ENCODE measurements around the gene LFNG. TPM values are rescaled to one million over a fixed set of nuclear protein-coding genes. Genes with fewer than 3 reads are reported as not detected.

Gene LFNG
- total and polyA plus RNA-seq, 9 of the 15 experiments (the other 6 are each of a cell fraction or from before 2014, with no cell fraction given), result 0.03 to 0.89 (median 0.25) TPM; not detected in 1

DNA sequence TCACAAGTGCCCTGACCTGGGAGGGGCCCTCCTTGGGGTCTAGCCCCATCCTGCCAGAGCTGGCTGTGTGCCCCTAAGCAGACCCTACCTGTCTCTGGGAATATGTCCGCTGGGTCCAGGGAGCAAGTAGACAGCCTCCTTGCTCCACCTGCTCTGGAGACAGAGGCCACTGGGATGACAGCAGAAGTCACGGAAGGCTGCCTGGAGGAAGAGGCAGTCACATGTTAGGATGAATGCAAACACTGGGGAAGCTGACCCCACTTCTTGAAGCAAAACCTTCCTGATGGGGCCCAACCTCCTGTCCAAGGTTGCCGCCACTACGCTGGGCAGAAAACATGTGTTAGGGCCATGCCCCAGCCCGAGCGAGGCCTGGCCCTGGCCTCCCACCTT is 11.7 kb upstream of the LFNG start (continued):
- TF ChIP-seq, protein P1, sequence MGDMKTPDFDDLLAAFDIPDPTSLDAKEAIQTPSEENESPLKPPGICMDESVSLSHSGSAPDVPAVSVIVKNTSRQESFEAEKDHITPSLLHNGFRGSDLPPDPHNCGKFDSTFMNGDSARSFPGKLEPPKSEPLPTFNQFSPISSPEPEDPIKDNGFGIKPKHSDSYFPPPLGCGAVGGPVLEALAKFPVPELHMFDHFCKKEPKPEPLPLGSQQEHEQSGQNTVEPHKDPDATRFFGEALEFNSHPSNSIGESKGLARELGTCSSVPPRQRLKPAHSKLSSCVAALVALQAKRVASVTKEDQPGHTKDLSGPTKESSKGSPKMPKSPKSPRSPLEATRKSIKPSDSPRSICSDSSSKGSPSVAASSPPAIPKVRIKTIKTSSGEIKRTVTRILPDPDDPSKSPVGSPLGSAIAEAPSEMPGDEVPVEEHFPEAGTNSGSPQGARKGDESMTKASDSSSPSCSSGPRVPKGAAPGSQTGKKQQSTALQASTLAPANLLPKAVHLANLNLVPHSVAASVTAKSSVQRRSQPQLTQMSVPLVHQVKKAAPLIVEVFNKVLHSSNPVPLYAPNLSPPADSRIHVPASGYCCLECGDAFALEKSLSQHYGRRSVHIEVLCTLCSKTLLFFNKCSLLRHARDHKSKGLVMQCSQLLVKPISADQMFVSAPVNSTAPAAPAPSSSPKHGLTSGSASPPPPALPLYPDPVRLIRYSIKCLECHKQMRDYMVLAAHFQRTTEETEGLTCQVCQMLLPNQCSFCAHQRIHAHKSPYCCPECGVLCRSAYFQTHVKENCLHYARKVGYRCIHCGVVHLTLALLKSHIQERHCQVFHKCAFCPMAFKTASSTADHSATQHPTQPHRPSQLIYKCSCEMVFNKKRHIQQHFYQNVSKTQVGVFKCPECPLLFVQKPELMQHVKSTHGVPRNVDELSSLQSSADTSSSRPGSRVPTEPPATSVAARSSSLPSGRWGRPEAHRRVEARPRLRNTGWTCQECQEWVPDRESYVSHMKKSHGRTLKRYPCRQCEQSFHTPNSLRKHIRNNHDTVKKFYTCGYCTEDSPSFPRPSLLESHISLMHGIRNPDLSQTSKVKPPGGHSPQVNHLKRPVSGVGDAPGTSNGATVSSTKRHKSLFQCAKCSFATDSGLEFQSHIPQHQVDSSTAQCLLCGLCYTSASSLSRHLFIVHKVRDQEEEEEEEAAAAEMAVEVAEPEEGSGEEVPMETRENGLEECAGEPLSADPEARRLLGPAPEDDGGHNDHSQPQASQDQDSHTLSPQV (IDR thresholded peaks at IDR 0.05), result no peak
- TF ChIP-seq COPS2 (conservative IDR thresholded peaks at IDR 0.05), result no peak
- TF ChIP-seq ZFX (CRISPR knock-in tag; IDR thresholded peaks at IDR 0.05), result no peak
- peak; percentile 85 for TF ChIP-seq ZNF436 (CRISPR knock-in tag; IDR thresholded peaks at IDR 0.05)
- no peak for TF ChIP-seq ZBTB43 (CRISPR knock-in tag; IDR thresholded peaks at IDR 0.05)
- TF ChIP-seq ZNF717 (CRISPR knock-in tag; IDR thresholded peaks at IDR 0.05), result no peak
- TF ChIP-seq ZNF696 (CRISPR knock-in tag; conservative IDR thresholded peaks at IDR 0.05), result no peak
- peak; percentile 71 for TF ChIP-seq SMARCA5 (IDR thresholded peaks at IDR 0.05)
- TF ChIP-seq PRMT5 (CRISPR knock-in tag; IDR thresholded peaks at IDR 0.05), result no peak
- no peak for TF ChIP-seq BDP1 (IDR thresholded peaks at IDR 0.05; ENCODE audit: insufficient read depth, insufficient read length)
- no peak for TF ChIP-seq ZKSCAN3 (CRISPR knock-in tag; IDR thresholded peaks at IDR 0.05)
- peak; percentile 65 for TF ChIP-seq RBM25 (IDR thresholded peaks at IDR 0.05; ENCODE audit: low read depth, low read length, severe bottlenecking)
- TF ChIP-seq ZNF12 (CRISPR knock-in tag; IDR thresholded peaks at IDR 0.05), result no peak
- peak; percentile 98 for TF ChIP-seq ZFP36 (IDR thresholded peaks at IDR 0.05; ENCODE audit: low read depth, low read length, partially characterized antibody)
- TF ChIP-seq ELF2 (CRISPR knock-in tag; IDR thresholded peaks at IDR 0.05), result no peak
- no peak for TF ChIP-seq DLX4 (CRISPR knock-in tag; IDR thresholded peaks at IDR 0.05)
- peak in 1 of 2 experiments; percentile 41; a peak in 1 of 4 replicates for TF ChIP-seq KDM1A (IDR thresholded peaks at IDR 0.05)
- no peak for TF ChIP-seq HCFC1 (IDR thresholded peaks at IDR 0.05; ENCODE audit: low read depth, low read length)
- no peak for TF ChIP-seq HDAC3 (IDR thresholded peaks at IDR 0.05; ENCODE audit: borderline replicate concordance, partially characterized antibody)
- no peak for TF ChIP-seq TARDBP (IDR thresholded peaks at IDR 0.05)
- no peak for TF ChIP-seq SFPQ (IDR thresholded peaks at IDR 0.05; ENCODE audit: low read depth, low read length)
- TF ChIP-seq, protein P2, sequence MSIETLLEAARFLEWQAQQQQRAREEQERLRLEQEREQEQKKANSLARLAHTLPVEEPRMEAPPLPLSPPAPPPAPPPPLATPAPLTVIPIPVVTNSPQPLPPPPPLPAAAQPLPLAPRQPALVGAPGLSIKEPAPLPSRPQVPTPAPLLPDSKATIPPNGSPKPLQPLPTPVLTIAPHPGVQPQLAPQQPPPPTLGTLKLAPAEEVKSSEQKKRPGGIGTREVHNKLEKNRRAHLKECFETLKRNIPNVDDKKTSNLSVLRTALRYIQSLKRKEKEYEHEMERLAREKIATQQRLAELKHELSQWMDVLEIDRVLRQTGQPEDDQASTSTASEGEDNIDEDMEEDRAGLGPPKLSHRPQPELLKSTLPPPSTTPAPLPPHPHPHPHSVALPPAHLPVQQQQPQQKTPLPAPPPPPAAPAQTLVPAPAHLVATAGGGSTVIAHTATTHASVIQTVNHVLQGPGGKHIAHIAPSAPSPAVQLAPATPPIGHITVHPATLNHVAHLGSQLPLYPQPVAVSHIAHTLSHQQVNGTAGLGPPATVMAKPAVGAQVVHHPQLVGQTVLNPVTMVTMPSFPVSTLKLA (conservative IDR thresholded peaks at IDR 0.05), result no peak
